GM19035 (cell line): ENCODE data around the gene EIF3K.

Experiments
- ATAC-seq: cut with Tn5 transposase; IDR thresholded peaks from one replicate; pipeline ENCODE4 v1.9.1; 2021; ENCODE audit not compliant: unreplicated experiment

The EIF3K gene

GRCh38 chr19:38665219-38665931 lies 46.4 kb downstream of the EIF3K start:
- no peak for ATAC-seq

GRCh38 chr19:38665950-38666662 lies 47.1 kb downstream of the EIF3K start:
- ATAC-seq: no peak

- ATAC-seq: no peak
Measured at GRCh38 chr19:38666663-38667511, 47.9 kb downstream of the EIF3K start.

- ATAC-seq: no peak
Measured at GRCh38 chr19:38667661-38668171, 48.7 kb downstream of the EIF3K start.

GRCh38 chr19:38669552-38669951 lies 50.6 kb downstream of the EIF3K start:
- no peak for ATAC-seq

GRCh38 chr19:38670921-38671398 lies 52.0 kb downstream of the EIF3K start:
- ATAC-seq: no peak

- ATAC-seq: no peak
Measured at GRCh38 chr19:38671654-38672053, 52.7 kb downstream of the EIF3K start.

GRCh38 chr19:38673030-38673429 lies 54.0 kb downstream of the EIF3K start:
- ATAC-seq: no peak

GRCh38 chr19:38674388-38675171 lies 55.6 kb downstream of the EIF3K start:
- ATAC-seq: no peak

- ATAC-seq: no peak
Measured at GRCh38 chr19:38675611-38676010, 56.6 kb downstream of the EIF3K start.

- no peak for ATAC-seq
Measured at GRCh38 chr19:38676023-38676877, 57.3 kb downstream of the EIF3K start.

- no peak for ATAC-seq
Measured at GRCh38 chr19:38676878-38677646, 58.1 kb downstream of the EIF3K start.

- no peak for ATAC-seq
Measured at GRCh38 chr19:38678217-38678890, 59.4 kb downstream of the EIF3K start.

GRCh38 chr19:38678891-38679494 lies 60.0 kb downstream of the EIF3K start:
- no peak for ATAC-seq

- no peak for ATAC-seq
Measured at GRCh38 chr19:38679839-38680238, 60.9 kb downstream of the EIF3K start.

- no peak for ATAC-seq
Measured at GRCh38 chr19:38682195-38682867, 63.3 kb downstream of the EIF3K start.

- no peak for ATAC-seq
Measured at GRCh38 chr19:38682872-38683392, 63.9 kb downstream of the EIF3K start.
